HEK293 (cell line): Measurements from ENCODE around the gene PDIA3.

Experiments used
- CTCF ChIA-PET: fragments of 350-600 bp; formaldehyde crosslinking; extraction: SDS; loops from one replicate; lab custom pipeline; 2021; ENCODE audit warnings: antibody characterized with exemption; lab: Yijun Ruan, JAX
- POLR2A ChIA-PET: fragments of 300-600 bp; formaldehyde crosslinking; extraction: SDS; loops from one replicate; lab custom pipeline; 2020; ENCODE audit warnings: antibody characterized with exemption, inconsistent platforms; lab: Yijun Ruan, JAX
- H3K27ac ChIP-seq: fragments of 200-500 bp; sonication (Bioruptor generic); 2 replicates; pipeline ENCODE4 v1.5.1; 2014; ENCODE audit warnings: low read depth, low read length, control low read depth, inconsistent platforms; ENCODE audit errors: extremely low read depth
- H3K36me3 ChIP-seq, 2 experiments: fragments of 200-500 bp in 1 of 2; sonication (Bioruptor generic) in 1 of 2; 1 replicate in 1 of 2; 2 replicates in 1 of 2; pipeline ENCODE4 v1.5.1; 2014 to 2017; ENCODE audit warnings: inconsistent platforms in 2 of 2, low read length in 2 of 2; ENCODE audit not compliant: control insufficient read depth in 2 of 2, insufficient read depth in 1 of 2
- H3K4me1 ChIP-seq: fragments of 200-500 bp; sonication (Bioruptor generic); 2 replicates; pipeline ENCODE4 v1.5.1; 2014; ENCODE audit warnings: mild to moderate bottlenecking, low read length, inconsistent platforms; ENCODE audit not compliant: control insufficient read depth, insufficient read depth
- H3K4me3 ChIP-seq: 2 replicates; pipeline ENCODE4 v1.5.1; 2011; ENCODE audit warnings: low read depth, mild to moderate bottlenecking, control low read depth, low read length, moderate library complexity
- H3K9me3 ChIP-seq: fragments of 200-500 bp; sonication (Bioruptor generic); 2 replicates; pipeline ENCODE4 v1.5.1; 2014; ENCODE audit warnings: low read depth, low read length, inconsistent platforms; ENCODE audit not compliant: control insufficient read depth, insufficient read depth
- GLIS2 ChIP-seq: fragments of 450-650 bp; formaldehyde crosslinking; IDR thresholded peaks from 2 replicates; pipeline ENCODE4 v1.5.1; 2016; ENCODE audit warnings: missing biosample characterization, missing genetic modification characterization
- KLF1 ChIP-seq: fragments of 450-650 bp; formaldehyde crosslinking; IDR thresholded peaks from 2 replicates; pipeline ENCODE4 v1.5.1; 2016; ENCODE audit warnings: missing biosample characterization, missing genetic modification characterization
- KLF8 ChIP-seq: fragments of 450-650 bp; formaldehyde crosslinking; IDR thresholded peaks from 2 replicates; pipeline ENCODE4 v1.5.1; 2016; ENCODE audit warnings: missing biosample characterization, missing genetic modification characterization
- OVOL3 ChIP-seq: fragments of 450-650 bp; formaldehyde crosslinking; IDR thresholded peaks from 2 replicates; pipeline ENCODE4 v1.5.1; 2016; ENCODE audit warnings: missing biosample characterization, missing genetic modification characterization
- SP3 ChIP-seq: fragments of 450-650 bp; formaldehyde crosslinking; IDR thresholded peaks from 2 replicates; pipeline ENCODE4 v1.5.1; 2016; ENCODE audit warnings: missing biosample characterization, missing genetic modification characterization
- WT1 ChIP-seq: fragments of 450-650 bp; formaldehyde crosslinking; IDR thresholded peaks from 2 replicates; pipeline ENCODE4 v1.5.1; 2016; ENCODE audit warnings: missing biosample characterization, missing genetic modification characterization
- YY2 ChIP-seq: fragments of 450-650 bp; formaldehyde crosslinking; IDR thresholded peaks from 2 replicates; pipeline ENCODE4 v1.5.1; 2016; ENCODE audit warnings: missing biosample characterization, missing genetic modification characterization
- ZEB2 ChIP-seq: fragments of 450-650 bp; formaldehyde crosslinking; IDR thresholded peaks from 2 replicates; pipeline ENCODE4 v1.5.1; 2016; ENCODE audit warnings: missing biosample characterization, missing genetic modification characterization
- ZFP37 ChIP-seq: fragments of 450-650 bp; formaldehyde crosslinking; IDR thresholded peaks from 2 replicates; pipeline ENCODE4 v1.5.1; 2016; ENCODE audit warnings: missing biosample characterization, missing genetic modification characterization
- ZNF114 ChIP-seq: fragments of 450-650 bp; formaldehyde crosslinking; IDR thresholded peaks from 2 replicates; pipeline ENCODE4 v1.5.0; 2017; ENCODE audit warnings: missing biosample characterization, missing genetic modification characterization
- ZNF37A ChIP-seq: fragments of 450-650 bp; IDR thresholded peaks from 2 replicates; pipeline ENCODE4 v1.5.1; 2018; ENCODE audit warnings: missing biosample characterization, missing genetic modification characterization
- ZNF433 ChIP-seq: fragments of 450-650 bp; formaldehyde crosslinking; IDR thresholded peaks from 2 replicates; pipeline ENCODE4 v1.5.1; 2016; ENCODE audit warnings: missing biosample characterization, missing genetic modification characterization, low read depth
- ZNF501 ChIP-seq: fragments of 450-650 bp; formaldehyde crosslinking; IDR thresholded peaks from 2 replicates; pipeline ENCODE4 v1.5.1; 2016; ENCODE audit warnings: missing biosample characterization, missing genetic modification characterization
- ZNF610 ChIP-seq: fragments of 450-650 bp; formaldehyde crosslinking; IDR thresholded peaks from 2 replicates; pipeline ENCODE4 v1.5.1; 2016; ENCODE audit warnings: missing biosample characterization, missing genetic modification characterization, borderline replicate concordance
- ZNF658 ChIP-seq: fragments of 450-650 bp; formaldehyde crosslinking; IDR thresholded peaks from 2 replicates; pipeline ENCODE4; 2016; ENCODE audit warnings: missing biosample characterization, missing genetic modification characterization
- ZNF76 ChIP-seq: fragments of 450-650 bp; formaldehyde crosslinking; IDR thresholded peaks from 2 replicates; pipeline ENCODE4; 2016; ENCODE audit warnings: low read depth, missing biosample characterization, missing genetic modification characterization, borderline replicate concordance
- TF ChIP-seq, protein P1 (sequence below): fragments of 450-650 bp; formaldehyde crosslinking; IDR thresholded peaks from 2 replicates; pipeline ENCODE4 v1.5.1; 2016; ENCODE audit warnings: missing biosample characterization, missing genetic modification characterization
- TF ChIP-seq, protein P2 (sequence below): fragments of 450-650 bp; formaldehyde crosslinking; IDR thresholded peaks from 2 replicates; pipeline ENCODE4 v1.5.1; 2016; ENCODE audit warnings: missing biosample characterization, missing genetic modification characterization
- TF ChIP-seq, protein P3 (sequence below): fragments of 450-650 bp; formaldehyde crosslinking; IDR thresholded peaks from 2 replicates; pipeline ENCODE4 v1.5.1; 2016; ENCODE audit warnings: missing biosample characterization, missing genetic modification characterization
- TF ChIP-seq, protein P4 (sequence below): fragments of 450-650 bp; formaldehyde crosslinking; IDR thresholded peaks from 2 replicates; pipeline ENCODE4 v1.5.1; 2017; ENCODE audit warnings: missing biosample characterization, mild to moderate bottlenecking, missing genetic modification characterization, moderate library complexity
- TF ChIP-seq, protein P5 (sequence below): fragments of 450-650 bp; formaldehyde crosslinking; IDR thresholded peaks from 2 replicates; pipeline ENCODE4 v1.5.1; 2016; ENCODE audit warnings: missing biosample characterization, missing genetic modification characterization
- TF ChIP-seq, protein P6 (sequence below): fragments of 450-650 bp; formaldehyde crosslinking; IDR thresholded peaks from 2 replicates; pipeline ENCODE4 v1.5.1; 2016; ENCODE audit warnings: missing biosample characterization, missing genetic modification characterization
- TF ChIP-seq, protein P7 (sequence below): fragments of 450-650 bp; formaldehyde crosslinking; IDR thresholded peaks from 2 replicates; pipeline ENCODE4 v1.5.1; 2017; ENCODE audit warnings: missing biosample characterization, missing genetic modification characterization

PDIA3 gene

DNA sequence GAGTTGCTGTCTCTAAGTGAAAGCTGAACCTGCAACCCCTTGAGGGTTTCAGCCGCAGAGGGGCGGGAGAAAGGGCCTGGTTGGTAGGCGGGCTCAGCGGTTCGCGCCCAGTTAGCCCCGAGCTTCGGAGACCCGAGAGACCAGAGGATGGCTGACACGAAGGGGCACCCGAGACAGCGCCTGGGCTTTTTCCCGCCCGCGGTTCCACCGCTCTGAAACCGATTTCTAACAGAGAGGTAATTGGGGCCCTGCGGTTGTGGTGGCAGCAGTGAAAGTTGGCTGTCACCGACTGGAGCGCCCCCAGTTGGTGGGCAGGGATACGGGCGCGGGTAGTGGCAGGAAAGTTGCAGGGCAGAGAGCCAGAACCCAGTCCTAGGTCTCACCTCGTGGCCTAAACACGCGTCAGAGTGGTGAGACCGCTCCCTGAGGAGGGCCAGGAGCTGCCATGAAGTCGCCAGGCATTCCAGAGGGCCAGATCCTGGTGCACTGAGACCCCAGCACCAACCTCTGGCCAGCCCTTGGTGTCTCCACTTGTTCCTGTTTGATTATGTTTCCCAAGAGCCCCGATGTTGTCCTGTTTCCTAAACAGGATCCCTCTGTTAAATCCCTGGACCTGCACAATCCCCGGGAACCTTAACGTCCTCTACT lies 31.2 kb downstream of the PDIA3 start:
- POLR2A ChIA-PET, result interaction anchor here (0.5 to 2.0 kb wide), 10 partner anchors 10 to 647 kb away, joined by 3 to 8 read pairs (median 3); partner anchors contain the start of genes FRMD5, HYPK, MFAP1 and SERF2
- Histone ChIP-seq H3K4me3 (peak overlapping the region; percentile 45), H3K27ac (peak overlapping the region; percentile 92), H3K9me3 (no peaks in the 10 kb centered on the region), H3K4me1 (peaks cover 5% of the 10 kb centered on the region; the same call in 1 of the 2 replicates), H3K36me3 (peaks cover 13 to 19% of the 10 kb centered on the region in 2 experiments)
- CTCF ChIA-PET, result interaction anchor here (0.5 to 1.9 kb wide), 8 partner anchors 12 to 344 kb away, joined by 3 to 7 read pairs (median 4); no protein-coding TSS in a partner anchor
- no peak for TF ChIP-seq GLIS2 (tag by site-specific recombination)
- TF ChIP-seq, protein P1, sequence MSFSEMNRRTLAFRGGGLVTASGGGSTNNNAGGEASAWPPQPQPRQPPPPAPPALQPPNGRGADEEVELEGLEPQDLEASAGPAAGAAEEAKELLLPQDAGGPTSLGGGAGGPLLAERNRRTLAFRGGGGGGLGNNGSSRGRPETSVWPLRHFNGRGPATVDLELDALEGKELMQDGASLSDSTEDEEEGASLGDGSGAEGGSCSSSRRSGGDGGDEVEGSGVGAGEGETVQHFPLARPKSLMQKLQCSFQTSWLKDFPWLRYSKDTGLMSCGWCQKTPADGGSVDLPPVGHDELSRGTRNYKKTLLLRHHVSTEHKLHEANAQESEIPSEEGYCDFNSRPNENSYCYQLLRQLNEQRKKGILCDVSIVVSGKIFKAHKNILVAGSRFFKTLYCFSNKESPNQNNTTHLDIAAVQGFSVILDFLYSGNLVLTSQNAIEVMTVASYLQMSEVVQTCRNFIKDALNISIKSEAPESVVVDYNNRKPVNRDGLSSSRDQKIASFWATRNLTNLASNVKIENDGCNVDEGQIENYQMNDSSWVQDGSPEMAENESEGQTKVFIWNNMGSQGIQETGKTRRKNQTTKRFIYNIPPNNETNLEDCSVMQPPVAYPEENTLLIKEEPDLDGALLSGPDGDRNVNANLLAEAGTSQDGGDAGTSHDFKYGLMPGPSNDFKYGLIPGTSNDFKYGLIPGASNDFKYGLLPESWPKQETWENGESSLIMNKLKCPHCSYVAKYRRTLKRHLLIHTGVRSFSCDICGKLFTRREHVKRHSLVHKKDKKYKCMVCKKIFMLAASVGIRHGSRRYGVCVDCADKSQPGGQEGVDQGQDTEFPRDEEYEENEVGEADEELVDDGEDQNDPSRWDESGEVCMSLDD (tag by site-specific recombination), result peak; percentile 39; the same call in 1 of the 2 replicates
- TF ChIP-seq, protein P2, sequence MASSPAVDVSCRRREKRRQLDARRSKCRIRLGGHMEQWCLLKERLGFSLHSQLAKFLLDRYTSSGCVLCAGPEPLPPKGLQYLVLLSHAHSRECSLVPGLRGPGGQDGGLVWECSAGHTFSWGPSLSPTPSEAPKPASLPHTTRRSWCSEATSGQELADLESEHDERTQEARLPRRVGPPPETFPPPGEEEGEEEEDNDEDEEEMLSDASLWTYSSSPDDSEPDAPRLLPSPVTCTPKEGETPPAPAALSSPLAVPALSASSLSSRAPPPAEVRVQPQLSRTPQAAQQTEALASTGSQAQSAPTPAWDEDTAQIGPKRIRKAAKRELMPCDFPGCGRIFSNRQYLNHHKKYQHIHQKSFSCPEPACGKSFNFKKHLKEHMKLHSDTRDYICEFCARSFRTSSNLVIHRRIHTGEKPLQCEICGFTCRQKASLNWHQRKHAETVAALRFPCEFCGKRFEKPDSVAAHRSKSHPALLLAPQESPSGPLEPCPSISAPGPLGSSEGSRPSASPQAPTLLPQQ (tag by site-specific recombination), result peak; percentile 43; the same call in 1 of the 2 replicates
- TF ChIP-seq WT1 (tag by site-specific recombination), result no peak
- TF ChIP-seq ZNF114 (tag by site-specific recombination), result no peak
- no peak for TF ChIP-seq ZNF37A (tag by site-specific recombination)
- TF ChIP-seq ZNF433 (tag by site-specific recombination), result no peak
- TF ChIP-seq, protein P3, sequence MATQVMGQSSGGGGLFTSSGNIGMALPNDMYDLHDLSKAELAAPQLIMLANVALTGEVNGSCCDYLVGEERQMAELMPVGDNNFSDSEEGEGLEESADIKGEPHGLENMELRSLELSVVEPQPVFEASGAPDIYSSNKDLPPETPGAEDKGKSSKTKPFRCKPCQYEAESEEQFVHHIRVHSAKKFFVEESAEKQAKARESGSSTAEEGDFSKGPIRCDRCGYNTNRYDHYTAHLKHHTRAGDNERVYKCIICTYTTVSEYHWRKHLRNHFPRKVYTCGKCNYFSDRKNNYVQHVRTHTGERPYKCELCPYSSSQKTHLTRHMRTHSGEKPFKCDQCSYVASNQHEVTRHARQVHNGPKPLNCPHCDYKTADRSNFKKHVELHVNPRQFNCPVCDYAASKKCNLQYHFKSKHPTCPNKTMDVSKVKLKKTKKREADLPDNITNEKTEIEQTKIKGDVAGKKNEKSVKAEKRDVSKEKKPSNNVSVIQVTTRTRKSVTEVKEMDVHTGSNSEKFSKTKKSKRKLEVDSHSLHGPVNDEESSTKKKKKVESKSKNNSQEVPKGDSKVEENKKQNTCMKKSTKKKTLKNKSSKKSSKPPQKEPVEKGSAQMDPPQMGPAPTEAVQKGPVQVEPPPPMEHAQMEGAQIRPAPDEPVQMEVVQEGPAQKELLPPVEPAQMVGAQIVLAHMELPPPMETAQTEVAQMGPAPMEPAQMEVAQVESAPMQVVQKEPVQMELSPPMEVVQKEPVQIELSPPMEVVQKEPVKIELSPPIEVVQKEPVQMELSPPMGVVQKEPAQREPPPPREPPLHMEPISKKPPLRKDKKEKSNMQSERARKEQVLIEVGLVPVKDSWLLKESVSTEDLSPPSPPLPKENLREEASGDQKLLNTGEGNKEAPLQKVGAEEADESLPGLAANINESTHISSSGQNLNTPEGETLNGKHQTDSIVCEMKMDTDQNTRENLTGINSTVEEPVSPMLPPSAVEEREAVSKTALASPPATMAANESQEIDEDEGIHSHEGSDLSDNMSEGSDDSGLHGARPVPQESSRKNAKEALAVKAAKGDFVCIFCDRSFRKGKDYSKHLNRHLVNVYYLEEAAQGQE, result 0 out of 2 replicates have a peak, but pooled peaks have one; percentile 32
- no peak for TF ChIP-seq ZNF658
- TF ChIP-seq SP3 (tag by site-specific recombination), result no peak; the same call in 1 of the 2 replicates
- TF ChIP-seq, protein P4, sequence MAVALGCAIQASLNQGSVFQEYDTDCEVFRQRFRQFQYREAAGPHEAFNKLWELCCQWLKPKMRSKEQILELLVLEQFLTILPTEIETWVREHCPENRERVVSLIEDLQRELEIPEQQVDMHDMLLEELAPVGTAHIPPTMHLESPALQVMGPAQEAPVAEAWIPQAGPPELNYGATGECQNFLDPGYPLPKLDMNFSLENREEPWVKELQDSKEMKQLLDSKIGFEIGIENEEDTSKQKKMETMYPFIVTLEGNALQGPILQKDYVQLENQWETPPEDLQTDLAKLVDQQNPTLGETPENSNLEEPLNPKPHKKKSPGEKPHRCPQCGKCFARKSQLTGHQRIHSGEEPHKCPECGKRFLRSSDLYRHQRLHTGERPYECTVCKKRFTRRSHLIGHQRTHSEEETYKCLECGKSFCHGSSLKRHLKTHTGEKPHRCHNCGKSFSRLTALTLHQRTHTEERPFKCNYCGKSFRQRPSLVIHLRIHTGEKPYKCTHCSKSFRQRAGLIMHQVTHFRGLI (tag by site-specific recombination), result 0 out of 2 replicates have a peak, but pooled peaks have one; percentile 7
- TF ChIP-seq ZNF610, result peak; percentile 73; the same call in 1 of the 2 replicates
- no peak for TF ChIP-seq ZNF76
- no peak for TF ChIP-seq KLF1
- no peak for TF ChIP-seq OVOL3 (tag by site-specific recombination)
- peak; percentile 27; the same call in 1 of the 2 replicates for TF ChIP-seq KLF8 (tag by site-specific recombination)
- TF ChIP-seq ZNF501 (tag by site-specific recombination), result 0 out of 2 replicates have a peak, but pooled peaks have one; percentile 29
- peak; percentile 80 for TF ChIP-seq ZEB2 (tag by site-specific recombination)
- TF ChIP-seq, protein P5, sequence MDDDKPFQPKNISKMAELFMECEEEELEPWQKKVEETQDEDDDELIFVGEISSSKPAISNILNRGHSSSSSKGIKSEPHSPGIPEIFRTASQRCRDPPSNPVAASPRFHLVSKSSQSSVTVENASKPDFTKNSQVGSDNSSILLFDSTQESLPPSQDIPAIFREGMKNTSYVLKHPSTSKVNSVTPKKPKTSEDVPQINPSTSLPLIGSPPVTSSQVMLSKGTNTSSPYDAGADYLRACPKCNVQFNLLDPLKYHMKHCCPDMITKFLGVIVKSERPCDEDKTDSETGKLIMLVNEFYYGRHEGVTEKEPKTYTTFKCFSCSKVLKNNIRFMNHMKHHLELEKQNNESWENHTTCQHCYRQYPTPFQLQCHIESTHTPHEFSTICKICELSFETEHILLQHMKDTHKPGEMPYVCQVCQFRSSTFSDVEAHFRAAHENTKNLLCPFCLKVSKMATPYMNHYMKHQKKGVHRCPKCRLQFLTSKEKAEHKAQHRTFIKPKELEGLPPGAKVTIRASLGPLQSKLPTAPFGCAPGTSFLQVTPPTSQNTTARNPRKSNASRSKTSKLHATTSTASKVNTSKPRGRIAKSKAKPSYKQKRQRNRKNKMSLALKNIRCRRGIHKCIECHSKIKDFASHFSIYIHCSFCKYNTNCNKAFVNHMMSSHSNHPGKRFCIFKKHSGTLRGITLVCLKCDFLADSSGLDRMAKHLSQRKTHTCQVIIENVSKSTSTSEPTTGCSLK (tag by site-specific recombination), result no peak
- TF ChIP-seq, protein P6, sequence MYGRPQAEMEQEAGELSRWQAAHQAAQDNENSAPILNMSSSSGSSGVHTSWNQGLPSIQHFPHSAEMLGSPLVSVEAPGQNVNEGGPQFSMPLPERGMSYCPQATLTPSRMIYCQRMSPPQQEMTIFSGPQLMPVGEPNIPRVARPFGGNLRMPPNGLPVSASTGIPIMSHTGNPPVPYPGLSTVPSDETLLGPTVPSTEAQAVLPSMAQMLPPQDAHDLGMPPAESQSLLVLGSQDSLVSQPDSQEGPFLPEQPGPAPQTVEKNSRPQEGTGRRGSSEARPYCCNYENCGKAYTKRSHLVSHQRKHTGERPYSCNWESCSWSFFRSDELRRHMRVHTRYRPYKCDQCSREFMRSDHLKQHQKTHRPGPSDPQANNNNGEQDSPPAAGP (tag by site-specific recombination), result no peak
- TF ChIP-seq ZFP37 (tag by site-specific recombination), result no peak; the same call in 1 of the 2 replicates
- TF ChIP-seq YY2, result no peak
- TF ChIP-seq, protein P7, sequence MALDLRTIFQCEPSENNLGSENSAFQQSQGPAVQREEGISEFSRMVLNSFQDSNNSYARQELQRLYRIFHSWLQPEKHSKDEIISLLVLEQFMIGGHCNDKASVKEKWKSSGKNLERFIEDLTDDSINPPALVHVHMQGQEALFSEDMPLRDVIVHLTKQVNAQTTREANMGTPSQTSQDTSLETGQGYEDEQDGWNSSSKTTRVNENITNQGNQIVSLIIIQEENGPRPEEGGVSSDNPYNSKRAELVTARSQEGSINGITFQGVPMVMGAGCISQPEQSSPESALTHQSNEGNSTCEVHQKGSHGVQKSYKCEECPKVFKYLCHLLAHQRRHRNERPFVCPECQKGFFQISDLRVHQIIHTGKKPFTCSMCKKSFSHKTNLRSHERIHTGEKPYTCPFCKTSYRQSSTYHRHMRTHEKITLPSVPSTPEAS (tag by site-specific recombination), result 0 out of 2 replicates have a peak, but pooled peaks have one; percentile 19
